CD14-positive monocyte (primary cell): Measurements from ENCODE around the gene WIPF1. TPM values are rescaled to one million over a fixed set of nuclear protein-coding genes. Genes with fewer than 3 reads are reported as not detected.

Experiments used
- DNase-seq, 3 donors: peaks; one replicate each; pipeline ENCODE4 v3.0.0-alpha.2; 2011 to 2022
- H2AFZ ChIP-seq: 2 replicates; pipeline ENCODE4 v1.6.0; 2012; ENCODE audit warnings: mild to moderate bottlenecking, low read depth, low read length, inconsistent platforms; ENCODE audit not compliant: insufficient read depth, poor library complexity, severe bottlenecking
- H3K27ac ChIP-seq, 2 donors: 1 replicate in 1 of 2; 2 replicates in 1 of 2; pipeline ENCODE4 v1.5.1; 2012 to 2013; ENCODE audit warnings: low read length in 2 of 2, control low read depth in 1 of 2, inconsistent platforms in 1 of 2, low read depth in 1 of 2, mild to moderate bottlenecking in 1 of 2
- H3K27me3 ChIP-seq, 2 donors: one replicate each; pipeline versions ENCODE4 v1.6.0 to v1.6.1; 2011 to 2013; ENCODE audit warnings: low read length in 2 of 2; ENCODE audit not compliant: control insufficient read depth in 2 of 2, insufficient read depth in 2 of 2
- H3K36me3 ChIP-seq, 2 donors: replicated peaks in 1 of 2; 1 replicate in 1 of 2; 2 replicates in 1 of 2; pipeline versions ENCODE4 v1.5.1 to v1.6.1; 2012 to 2013; ENCODE audit warnings: low read length in 2 of 2, control low read depth in 1 of 2, inconsistent platforms in 1 of 2, mild to moderate bottlenecking in 1 of 2; ENCODE audit not compliant: insufficient read depth in 2 of 2, control insufficient read depth in 1 of 2
- H3K4me1 ChIP-seq, 2 donors: 1 replicate in 1 of 2; 2 replicates in 1 of 2; pipeline versions ENCODE4 v1.5.1 to v1.6.1; 2012 to 2013; ENCODE audit warnings: low read length in 2 of 2, control low read depth in 1 of 2, inconsistent platforms in 1 of 2, mild to moderate bottlenecking in 1 of 2, moderate library complexity in 1 of 2; ENCODE audit not compliant: insufficient read depth in 2 of 2, control insufficient read depth in 1 of 2
- H3K4me2 ChIP-seq: replicated peaks from 2 replicates; pipeline ENCODE3; 2012; ENCODE audit warnings: low read length, moderate library complexity, mild to moderate bottlenecking; ENCODE audit not compliant: poor library complexity, severe bottlenecking; ENCODE audit errors: extremely low read depth
- H3K4me3 ChIP-seq, 3 experiments: fragments of 200-600 bp in 1 of 3; sonication (generic) in 1 of 3; replicated peaks in 1 of 3; 1 replicate in 2 of 3; 2 replicates in 1 of 3; pipeline ENCODE4 v1.5.1; 2011 to 2013; ENCODE audit warnings: low read length in 3 of 3, mild to moderate bottlenecking in 3 of 3, control low read depth in 2 of 3, low read depth in 2 of 3, inconsistent platforms in 1 of 3, moderate library complexity in 1 of 3
- H3K79me2 ChIP-seq: 2 replicates; pipeline ENCODE4 v1.6.0; 2012; ENCODE audit warnings: mild to moderate bottlenecking, control low read depth, inconsistent platforms, low read length, moderate library complexity; ENCODE audit not compliant: insufficient read depth
- H3K9ac ChIP-seq: 2 replicates; pipeline ENCODE4 v1.6.0; 2017; ENCODE audit warnings: low read length, mild to moderate bottlenecking; ENCODE audit not compliant: insufficient read depth, poor library complexity, severe bottlenecking
- H3K9me3 ChIP-seq, 2 donors: replicated peaks in 1 of 2; 1 replicate in 1 of 2; 2 replicates in 1 of 2; pipeline versions ENCODE4 v1.5.1 to v1.6.1; 2012 to 2013; ENCODE audit warnings: low read length in 2 of 2, control low read depth in 1 of 2; ENCODE audit not compliant: control insufficient read depth in 1 of 2, insufficient read depth in 1 of 2
- H4K20me1 ChIP-seq: 2 replicates; pipeline ENCODE4 v1.6.0; 2012; ENCODE audit warnings: mild to moderate bottlenecking, low read length, control low read depth, moderate library complexity; ENCODE audit not compliant: insufficient read depth
- H3K27ac Mint-ChIP-seq, 7 donors: one replicate each; pipeline ENCODE4 v1.8.0; 2020; ENCODE audit warnings: mild to moderate bottlenecking in 7 of 7, mixed read lengths in 7 of 7, moderate library complexity in 6 of 7, inconsistent platforms in 2 of 7
- H3K27me3 Mint-ChIP-seq, 3 donors: one replicate each; pipeline ENCODE4 v1.8.0; 2021 to 2022; ENCODE audit warnings: low read depth in 3 of 3, mild to moderate bottlenecking in 3 of 3, mixed read lengths in 3 of 3, moderate library complexity in 3 of 3, inconsistent platforms in 1 of 3
- H3K36me3 Mint-ChIP-seq, 2 donors: one replicate each; pipeline ENCODE4 v1.8.0; 2020; ENCODE audit warnings: mixed read lengths in 2 of 2, inconsistent platforms in 1 of 2, mild to moderate bottlenecking in 1 of 2
- H3K4me1 Mint-ChIP-seq: one replicate; pipeline ENCODE4 v1.8.0; 2020; ENCODE audit warnings: mild to moderate bottlenecking, mixed read lengths
- H3K4me3 Mint-ChIP-seq, 2 donors: one replicate each; pipeline ENCODE4 v1.8.0; 2020; ENCODE audit warnings: mild to moderate bottlenecking in 2 of 2, mixed read lengths in 2 of 2, moderate library complexity in 1 of 2
- H3K9me3 Mint-ChIP-seq, 7 donors: one replicate each; pipeline ENCODE4 v1.8.0; 2020 to 2022; ENCODE audit warnings: mixed read lengths in 7 of 7, mild to moderate bottlenecking in 6 of 7, moderate library complexity in 6 of 7, inconsistent platforms in 2 of 7
- CTCF ChIP-seq: fragments of 200-600 bp; IDR thresholded peaks from one replicate; pipeline ENCODE4 v1.8.0; 2022; ENCODE audit warnings: antibody characterized with exemption, mild to moderate bottlenecking
- WGBS: methylation state at CpG from one replicate; pipeline ENCODE4 v1.1.5; 2013; ENCODE audit warnings: missing lambda C conversion rate; ENCODE audit not compliant: insufficient coverage; 5-methylcytosine and 5-hydroxymethylcytosine counted together
- intact Hi-C, 2 donors: fragments of 100-400 bp; cut with micrococcal nuclease; formaldehyde crosslinking; loops; one replicate each; pipeline versions ENCODE4 v1.15.0 to v1.15.1; 2023
- polyA plus RNA-seq, 3 donors: library from polyadenylated mRNA; depleted of rRNA in 1 of 3; unstranded in 2 of 3; stranded (reverse) in 1 of 3; fragments of 300-500 nt in 2 of 3; fragments of >200 nt in 1 of 3; fragmentation: Illumina TruSeq in 2 of 3; gene quantifications; 1 replicate in 2 of 3; 2 replicates in 1 of 3; pipeline ENCODE4 v1.2.3, GENCODE V29; 2012 to 2021

WIPF1 gene
- polyA plus RNA-seq, 3 donors, result 43.9 to 126 (median 74.3) TPM

- Mint-ChIP-seq H3K9me3 (peaks cover 0 to under 1% (median 0%) of the 10 kb centered on the region in 7 donors), H3K36me3 (no peaks in the 10 kb centered on the region), H3K4me1 (peaks cover 8% of the 10 kb centered on the region), H3K4me3 (no peak overlapping the region), H3K27ac (no peak overlapping the region), H3K27me3 (peaks cover 7 to 22% (median 18%) of the 10 kb centered on the region in 3 donors)
- DNase-seq, result no peak
- Histone ChIP-seq H3K4me3 (no peak overlapping the region), H3K27ac (no peak overlapping the region), H3K9ac (no peak overlapping the region), H3K4me2 (no peak overlapping the region), H3K27me3 (no peaks in the 10 kb centered on the region), H4K20me1 (no peaks in the 10 kb centered on the region), H2AFZ (no peak overlapping the region), H3K79me2 (no peaks in the 10 kb centered on the region), H3K4me1 (no peaks in the 10 kb centered on the region), H3K9me3 (no peaks in the 10 kb centered on the region), H3K36me3 (no peaks in the 10 kb centered on the region)
- intact Hi-C loops, result no loop called here
- no peak for TF ChIP-seq CTCF
- 80% methylated on average over 1 of the region's 3 CpGs for WGBS
These were observed 53.4 kb downstream of the WIPF1 start for GRCh38 chr2:174544156-174544555.

- Histone ChIP-seq H3K36me3 (no peaks in the 10 kb centered on the region), H3K27ac (no peak overlapping the region), H3K27me3 (no peaks in the 10 kb centered on the region), H2AFZ (no peak overlapping the region), H3K79me2 (no peaks in the 10 kb centered on the region), H3K4me3 (no peak overlapping the region), H3K4me1 (no peaks in the 10 kb centered on the region), H3K9me3 (no peaks in the 10 kb centered on the region), H4K20me1 (no peaks in the 10 kb centered on the region), H3K9ac (no peak overlapping the region), H3K4me2 (no peak overlapping the region)
- Mint-ChIP-seq H3K9me3 (peaks cover 0 to 2% (median 0%) of the 10 kb centered on the region in 7 donors), H3K4me3 (no peak overlapping the region), H3K36me3 (no peaks in the 10 kb centered on the region), H3K27ac (no peak overlapping the region), H3K4me1 (peaks cover 2% of the 10 kb centered on the region), H3K27me3 (peaks cover 7 to 29% (median 24%) of the 10 kb centered on the region in 3 donors)
- intact Hi-C loops, result no loop called here
- no peak for DNase-seq
- TF ChIP-seq CTCF, result no peak
- WGBS, result 63% methylated on average over 2 of the region's 5 CpGs
These were observed 56.7 kb downstream of the WIPF1 start for GRCh38 chr2:174540893-174541292.
